Upper lobe of left lung (tissue), 6 donors: ENCODE data around the gene PCBP4. TPM values are rescaled to one million over a fixed set of nuclear protein-coding genes. Genes with fewer than 3 reads are reported as not detected.

ENCODE experiments used
- ATAC-seq, 2 donors: fragments of 200-7000 bp; cut with Tn5 transposase; one replicate each; pipeline ENCODE4 v1.9.1; 2022; ENCODE audit warnings: mild to moderate bottlenecking in 2 of 2, moderate library complexity in 2 of 2; ENCODE audit not compliant: low FRiP score in 2 of 2
- DNase-seq, 2 donors: peaks; one replicate each; pipeline ENCODE4 v3.0.0-alpha.2; 2019 to 2020
- H3K27ac ChIP-seq, 4 donors: fragments of 200-600 bp; sonication (generic); one replicate each; pipeline ENCODE4 v1.5.1; 2016 to 2019
- H3K27me3 ChIP-seq, 4 donors: fragments of 200-600 bp; sonication (generic); one replicate each; pipeline ENCODE4 v1.5.1; 2017 to 2019
- H3K36me3 ChIP-seq, 4 donors: fragments of 200-600 bp; sonication (generic); one replicate each; pipeline ENCODE4 v1.5.1; 2016 to 2019
- H3K4me1 ChIP-seq, 4 donors: fragments of 200-600 bp; sonication (generic); one replicate each; pipeline ENCODE4 v1.5.1; 2018 to 2019
- H3K4me3 ChIP-seq, 4 donors: fragments of 200-600 bp; sonication (generic); one replicate each; pipeline ENCODE4 v1.5.1; 2017 to 2019; ENCODE audit warnings: mild to moderate bottlenecking in 2 of 4, moderate library complexity in 1 of 4
- H3K9me3 ChIP-seq, 4 donors: fragments of 200-600 bp; sonication (generic); one replicate each; pipeline ENCODE4 v1.5.1; 2018 to 2019
- CTCF ChIP-seq, 6 experiments: fragments of 450-650 bp in 4 of 6; fragments of 200-600 bp in 2 of 6; sonication (generic) in 2 of 6; IDR thresholded peaks; one replicate each; pipeline ENCODE4 v1.5.1; 2016 to 2019; ENCODE audit warnings: antibody characterized with exemption in 6 of 6
- EP300 ChIP-seq, 4 donors: sonication (generic); formaldehyde crosslinking; IDR thresholded peaks; one replicate each; pipeline ENCODE4 v1.5.1; 2017; ENCODE audit warnings: antibody characterized with exemption in 4 of 4, control low read depth in 2 of 4
- POLR2A ChIP-seq, 4 donors: fragments of 450-650 bp; IDR thresholded peaks; one replicate each; pipeline ENCODE4 v1.5.1; 2016 to 2017; ENCODE audit warnings: antibody characterized with exemption in 4 of 4, mild to moderate bottlenecking in 2 of 4
- POLR2AphosphoS5 ChIP-seq, 2 donors: sonication (generic); formaldehyde crosslinking; IDR thresholded peaks; one replicate each; pipeline ENCODE4 v1.5.1; 2017; ENCODE audit warnings: antibody characterized with exemption in 2 of 2
- WGBS, 2 donors: methylation state at CpG; one replicate each; pipeline ENCODE4 v1.1.5; 2017 to 2018; 5-methylcytosine and 5-hydroxymethylcytosine counted together
- total RNA-seq, 6 donors: library from RNA; depleted of rRNA in 4 of 6; stranded (reverse); fragments of >200 nt in 4 of 6; gene quantifications; one replicate each; pipeline versions ENCODE4 v1.1.0 to v1.2.1, GENCODE V29; 2016 to 2021
- donor health status: DM: no; HTN: no; CAD: no; lungs with moderate emphysema.
- donor health status: DM: no; HTN: yes; CAD: no; lungs with severe emphysema.

Gene PCBP4
- total RNA-seq, 6 donors from 2014 or later, result 22.7 to 53.4 (median 37.7) TPM

- H3K27me3 ChIP-seq, result peaks cover 0 to 4% (median 0%) of the 10 kb centered on the region in 4 donors
- DNase-seq, result no peak
- no peak overlapping the region for H3K27ac ChIP-seq
- 79 to 96% methylated on average over 4 to 6 of the region's 6 CpGs for WGBS, 2 donors
- H3K4me1 ChIP-seq, result peaks cover 28 to 67% (median 46%) of the 10 kb centered on the region in 4 donors
- H3K36me3 ChIP-seq, result no peaks in the 10 kb centered on the region
- H3K9me3 ChIP-seq, result no peaks in the 10 kb centered on the region
- TF ChIP-seq POLR2A (IDR thresholded peaks at IDR 0.05), result no peak
- ATAC-seq, result no peak
- H3K4me3 ChIP-seq, result no peak overlapping the region
Observed at GRCh38 chr3:51970606-51971300, 3.5 kb upstream of the PCBP4 start.

GRCh38 chr3:51969841-51970240 lies 2.6 kb upstream of the PCBP4 start:
- no peak for ATAC-seq
- 83% methylated on average over 4 of the region's 4 CpGs; no CpG with 5 or more reads in 1 of the 2 donors for WGBS, 2 donors
- H3K27ac ChIP-seq, result no peak overlapping the region
- peaks cover 0 to 4% (median 0%) of the 10 kb centered on the region in 4 donors for H3K27me3 ChIP-seq
- TF ChIP-seq POLR2A (IDR thresholded peaks at IDR 0.05), result no peak
- TF ChIP-seq EP300 (IDR thresholded peaks at IDR 0.05), result no peak
- no peak for TF ChIP-seq CTCF (IDR thresholded peaks at IDR 0.05)
- no peak for TF ChIP-seq POLR2AphosphoS5 (IDR thresholded peaks at IDR 0.05)
- no peaks in the 10 kb centered on the region for H3K9me3 ChIP-seq
- no peak overlapping the region for H3K4me3 ChIP-seq
- H3K36me3 ChIP-seq, result no peaks in the 10 kb centered on the region
- DNase-seq, result no peak
- H3K4me1 ChIP-seq, result peaks cover 24 to 65% (median 40%) of the 10 kb centered on the region in 4 donors

GRCh38 chr3:51968883-51969678 lies 1.8 kb upstream of the PCBP4 start:
- H3K27me3 ChIP-seq, result peaks cover 0 to 4% (median 0%) of the 10 kb centered on the region in 4 donors
- no peaks in the 10 kb centered on the region for H3K36me3 ChIP-seq
- DNase-seq, result no peak
- 90 to 99% methylated on average over 4 to 6 of the region's 6 CpGs for WGBS, 2 donors
- H3K4me3 ChIP-seq, result no peak overlapping the region
- TF ChIP-seq POLR2A (IDR thresholded peaks at IDR 0.05), result no peak
- TF ChIP-seq POLR2AphosphoS5 (IDR thresholded peaks at IDR 0.05), result no peak
- no peak for TF ChIP-seq EP300 (IDR thresholded peaks at IDR 0.05)
- TF ChIP-seq CTCF (IDR thresholded peaks at IDR 0.05), result no peak
- no peaks in the 10 kb centered on the region for H3K9me3 ChIP-seq
- peaks cover 17 to 57% (median 33%) of the 10 kb centered on the region in 4 donors for H3K4me1 ChIP-seq
- peak overlapping the region in 2 of 4 donors; percentile 94 to 95 for H3K27ac ChIP-seq
- ATAC-seq, result no peak

- TF ChIP-seq POLR2A (IDR thresholded peaks at IDR 0.05) (no peak), CTCF (IDR thresholded peaks at IDR 0.05) (no peak), POLR2AphosphoS5 (IDR thresholded peaks at IDR 0.05) (no peak), EP300 (IDR thresholded peaks at IDR 0.05) (no peak)
- no peaks in the 10 kb centered on the region for H3K9me3 ChIP-seq
- no peak for DNase-seq
- peak in 1 of 2 donors; percentile 2 for ATAC-seq
- peak overlapping the region; percentile 74 to 95 (median 90) for H3K27ac ChIP-seq
- H3K4me1 ChIP-seq, result peaks cover 15 to 49% (median 28%) of the 10 kb centered on the region in 4 donors
- peak overlapping the region; percentile 83 to 92 (median 86) for H3K4me3 ChIP-seq
- WGBS, 2 donors, result 22% methylated on average over 10 of the region's 11 CpGs; no CpG with 5 or more reads in 1 of the 2 donors
- no peaks in the 10 kb centered on the region for H3K36me3 ChIP-seq
- H3K27me3 ChIP-seq, result peaks cover 0 to 4% (median 0%) of the 10 kb centered on the region in 4 donors
Observed at GRCh38 chr3:51968170-51968775, 1.0 kb upstream of the PCBP4 start.

- Histone ChIP-seq H3K4me1 (peaks cover 11 to 40% (median 22%) of the 10 kb centered on the region in 4 donors), H3K27ac (peak overlapping the region; percentile 74 to 95 (median 90)), H3K27me3 (peaks cover 0 to 4% (median 0%) of the 10 kb centered on the region in 4 donors), H3K4me3 (peak overlapping the region; percentile 51 to 92 (median 84)), H3K36me3 (no peaks in the 10 kb centered on the region), H3K9me3 (no peaks in the 10 kb centered on the region)
- TF ChIP-seq CTCF (IDR thresholded peaks at IDR 0.05), result no peak
- TF ChIP-seq POLR2A (IDR thresholded peaks at IDR 0.05), result peak in 1 of 4 donors; percentile 34
- TF ChIP-seq POLR2AphosphoS5 (IDR thresholded peaks at IDR 0.05), result no peak
- ATAC-seq (no peak), DNase-seq (peak in 1 of 2 donors; percentile 91)
- 13 to 15% methylated on average over 5 to 6 of the region's 33 CpGs for WGBS, 2 donors
Observed at GRCh38 chr3:51966922-51967383, 301 bp downstream of the PCBP4 start.
